Measurements from ENCODE around the gene TMEM132D.

Gene TMEM132D

DNA sequence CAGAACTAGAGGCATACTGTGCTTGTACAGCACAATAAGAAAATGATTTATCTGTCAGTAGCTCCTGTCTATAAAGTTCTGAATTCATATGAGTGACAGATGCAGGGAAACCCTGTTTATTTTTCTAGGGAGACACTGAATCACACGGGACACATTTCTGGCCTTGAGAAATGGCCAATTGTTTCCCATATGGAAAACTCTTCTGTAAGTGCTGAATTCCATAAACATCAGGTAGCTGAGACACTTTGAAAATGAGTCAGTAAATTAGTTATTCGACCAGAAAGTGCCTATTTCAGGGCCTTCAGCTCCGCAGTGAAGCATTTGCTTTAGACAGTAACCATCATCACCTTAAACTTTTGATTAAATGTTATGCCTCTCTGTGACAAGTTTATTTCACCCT, 184.4 kb downstream of the TMEM132D start:
- H3K36me3 ChIP-seq (ENCODE audit: insufficient read depth, low read depth, low read length) = no peaks in the 10 kb centered on the region
- H3K9ac ChIP-seq (ENCODE audit: low read depth, low read length) = no peak overlapping the region

GRCh38 chr12:129717438-129717837, 186.4 kb downstream of the TMEM132D start:
- Histone ChIP-seq H3K27ac (ENCODE audit: low read length) (no peak overlapping the region), H3K27me3 (ENCODE audit: insufficient read depth, low read length) (no peaks in the 10 kb centered on the region), H3K4me3 (ENCODE audit: low read length) (no peak overlapping the region), H3K9me3 (ENCODE audit: insufficient read depth, low read depth, low read length) (no peaks in the 10 kb centered on the region), H3K9ac (ENCODE audit: low read depth, low read length) (no peak overlapping the region), H3K36me3 (ENCODE audit: insufficient read depth, low read depth, low read length) (no peaks in the 10 kb centered on the region), H3K4me1 (ENCODE audit: insufficient read depth, low read length) (no peaks in the 10 kb centered on the region; the same call in 1 of the 2 replicates)

More for the DNA sequence above, 184.4 kb downstream of the TMEM132D start:
- H3K4me3 ChIP-seq (ENCODE audit: low read length) = no peak overlapping the region
- no peak overlapping the region for H3K27ac ChIP-seq (ENCODE audit: low read length)
- H3K9me3 ChIP-seq (ENCODE audit: insufficient read depth, low read depth, low read length) = no peaks in the 10 kb centered on the region
- no peaks in the 10 kb centered on the region for H3K27me3 ChIP-seq (ENCODE audit: insufficient read depth, low read length)
- no peaks in the 10 kb centered on the region; the same call in 1 of the 2 replicates for H3K4me1 ChIP-seq (ENCODE audit: insufficient read depth, low read length)

- no peak overlapping the region for H3K9ac ChIP-seq (ENCODE audit: low read depth, low read length)
- H3K9me3 ChIP-seq (ENCODE audit: insufficient read depth, low read depth, low read length) = no peaks in the 10 kb centered on the region
- H3K4me1 ChIP-seq (ENCODE audit: insufficient read depth, low read length) = no peaks in the 10 kb centered on the region; the same call in 1 of the 2 replicates
- no peaks in the 10 kb centered on the region for H3K36me3 ChIP-seq (ENCODE audit: insufficient read depth, low read depth, low read length)
- no peaks in the 10 kb centered on the region for H3K27me3 ChIP-seq (ENCODE audit: insufficient read depth, low read length)
- H3K4me3 ChIP-seq (ENCODE audit: low read length) = no peak overlapping the region
- H3K27ac ChIP-seq (ENCODE audit: low read length) = no peak overlapping the region
These were observed 187.0 kb downstream of the TMEM132D start for GRCh38 chr12:129716825-129717224.

GRCh38 chr12:129706716-129707115, 197.1 kb downstream of the TMEM132D start:
- no peaks in the 10 kb centered on the region for H3K36me3 ChIP-seq (ENCODE audit: insufficient read depth, low read depth, low read length)

GRCh38 chr12:129704232-129704830, 199.5 kb downstream of the TMEM132D start:
- Histone ChIP-seq H3K4me1 (ENCODE audit: insufficient read depth, low read length) (no peaks in the 10 kb centered on the region), H3K4me3 (ENCODE audit: low read length) (no peak overlapping the region), H3K9ac (ENCODE audit: low read depth, low read length) (no peak overlapping the region), H3K27me3 (ENCODE audit: insufficient read depth, low read length) (no peaks in the 10 kb centered on the region), H3K27ac (ENCODE audit: low read length) (no peak overlapping the region), H3K9me3 (ENCODE audit: insufficient read depth, low read depth, low read length) (peaks cover 10% of the 10 kb centered on the region; the same call in 1 of the 2 replicates), H3K36me3 (ENCODE audit: insufficient read depth, low read depth, low read length) (no peaks in the 10 kb centered on the region)

More at GRCh38 chr12:129706716-129707115, 197.1 kb downstream of the TMEM132D start:
- H3K27ac ChIP-seq (ENCODE audit: low read length) = no peak overlapping the region
- no peaks in the 10 kb centered on the region for H3K4me1 ChIP-seq (ENCODE audit: insufficient read depth, low read length)
- H3K9ac ChIP-seq (ENCODE audit: low read depth, low read length) = no peak overlapping the region
- H3K9me3 ChIP-seq (ENCODE audit: insufficient read depth, low read depth, low read length) = peaks cover 10% of the 10 kb centered on the region; the same call in 1 of the 2 replicates
- H3K4me3 ChIP-seq (ENCODE audit: low read length) = no peak overlapping the region
- no peaks in the 10 kb centered on the region for H3K27me3 ChIP-seq (ENCODE audit: insufficient read depth, low read length)

GRCh38 chr12:129701631-129702101, 202.2 kb downstream of the TMEM132D start:
- H3K27ac ChIP-seq (ENCODE audit: low read length) = no peak overlapping the region
- H3K27me3 ChIP-seq (ENCODE audit: insufficient read depth, low read length) = no peaks in the 10 kb centered on the region
- H3K4me3 ChIP-seq (ENCODE audit: low read length) = no peak overlapping the region
- H3K9ac ChIP-seq (ENCODE audit: low read depth, low read length) = no peak overlapping the region
- H3K4me1 ChIP-seq (ENCODE audit: insufficient read depth, low read length) = peaks cover 3% of the 10 kb centered on the region; the same call in 1 of the 2 replicates
- peaks cover 4% of the 10 kb centered on the region; the same call in 1 of the 2 replicates for H3K9me3 ChIP-seq (ENCODE audit: insufficient read depth, low read depth, low read length)
- H3K36me3 ChIP-seq (ENCODE audit: insufficient read depth, low read depth, low read length) = no peaks in the 10 kb centered on the region

DNA sequence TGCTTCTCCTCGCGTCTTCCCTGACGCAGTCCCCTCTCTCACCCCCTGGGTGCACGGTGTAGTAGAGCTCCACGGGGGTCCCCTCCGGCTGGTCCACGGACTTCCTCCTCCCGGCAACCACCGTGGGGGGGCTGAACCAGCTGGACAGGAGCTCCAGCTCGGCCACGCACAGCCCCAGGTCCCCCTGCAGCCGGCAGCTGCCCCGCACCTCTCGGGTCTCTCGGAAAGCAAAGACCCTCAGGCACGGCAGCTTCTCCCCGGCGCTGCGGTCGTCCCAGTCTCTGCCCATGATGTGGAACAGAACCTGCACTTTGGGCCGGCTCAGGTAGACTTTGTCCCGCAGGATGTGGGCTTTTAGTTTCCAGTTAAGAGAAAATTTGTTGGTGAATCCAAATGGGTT, 203.8 kb downstream of the TMEM132D start:
- H3K27ac ChIP-seq (ENCODE audit: low read length) = no peak overlapping the region
- H3K4me3 ChIP-seq (ENCODE audit: low read length) = no peak overlapping the region
- H3K27me3 ChIP-seq (ENCODE audit: insufficient read depth, low read length) = no peaks in the 10 kb centered on the region
- H3K36me3 ChIP-seq (ENCODE audit: insufficient read depth, low read depth, low read length) = no peaks in the 10 kb centered on the region
- H3K4me1 ChIP-seq (ENCODE audit: insufficient read depth, low read length) = peaks cover 8% of the 10 kb centered on the region; the same call in 1 of the 2 replicates
- no peak overlapping the region for H3K9ac ChIP-seq (ENCODE audit: low read depth, low read length)
- H3K9me3 ChIP-seq (ENCODE audit: insufficient read depth, low read depth, low read length) = no peaks in the 10 kb centered on the region

DNA sequence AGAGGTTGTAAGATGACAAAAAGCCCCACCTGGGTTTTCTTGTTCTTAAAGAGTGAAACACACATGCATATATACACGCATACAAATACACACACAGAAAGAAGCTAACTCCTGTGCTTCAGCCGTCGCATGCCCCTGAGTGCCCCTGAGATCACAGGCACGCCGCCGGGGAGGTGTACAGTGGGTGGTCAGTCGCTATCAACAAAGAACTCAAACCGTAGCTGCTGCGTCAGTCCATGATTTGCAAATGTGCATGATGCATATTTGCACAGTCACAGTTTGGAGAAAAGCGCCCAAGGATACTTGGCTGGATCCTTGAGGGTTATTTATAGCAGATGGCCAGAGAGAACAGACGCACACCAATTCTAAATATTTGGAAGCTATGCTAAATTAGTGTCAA, 206.9 kb downstream of the TMEM132D start:
- H3K9me3 ChIP-seq (ENCODE audit: insufficient read depth, low read depth, low read length) = no peaks in the 10 kb centered on the region
- H3K36me3 ChIP-seq (ENCODE audit: insufficient read depth, low read depth, low read length) = no peaks in the 10 kb centered on the region
- H3K27me3 ChIP-seq (ENCODE audit: insufficient read depth, low read length) = no peaks in the 10 kb centered on the region
- no peak overlapping the region for H3K4me3 ChIP-seq (ENCODE audit: low read length)
- H3K9ac ChIP-seq (ENCODE audit: low read depth, low read length) = no peak overlapping the region
- no peak overlapping the region for H3K27ac ChIP-seq (ENCODE audit: low read length)
- H3K4me1 ChIP-seq (ENCODE audit: insufficient read depth, low read length) = peaks cover 8% of the 10 kb centered on the region; the same call in 1 of the 2 replicates

DNA sequence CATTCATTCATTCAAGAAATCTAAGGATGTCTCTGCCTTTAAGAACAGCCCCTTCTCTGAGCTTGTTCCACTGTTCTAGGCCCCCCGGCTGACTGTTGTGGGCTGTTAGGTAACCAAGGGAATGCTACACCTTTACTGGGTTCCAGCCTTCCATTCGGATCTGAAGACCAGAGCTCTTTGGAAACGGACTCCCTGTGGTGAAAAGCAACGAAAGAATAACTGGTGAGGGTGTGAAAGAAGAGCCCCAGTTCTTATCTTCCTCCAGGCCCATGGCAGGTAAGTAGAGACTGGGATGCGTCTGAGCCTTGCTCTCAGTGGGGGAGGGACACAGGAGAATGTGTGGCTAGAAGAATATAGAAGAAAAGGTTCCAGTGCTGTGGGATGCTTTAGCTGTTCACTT, 207.4 kb downstream of the TMEM132D start:
- Histone ChIP-seq H3K9ac (ENCODE audit: low read depth, low read length) (no peak overlapping the region), H3K4me1 (ENCODE audit: insufficient read depth, low read length) (peaks cover 8% of the 10 kb centered on the region; the same call in 1 of the 2 replicates), H3K4me3 (ENCODE audit: low read length) (no peak overlapping the region), H3K9me3 (ENCODE audit: insufficient read depth, low read depth, low read length) (peaks cover 1% of the 10 kb centered on the region; the same call in 1 of the 2 replicates), H3K27ac (ENCODE audit: low read length) (no peak overlapping the region), H3K27me3 (ENCODE audit: insufficient read depth, low read length) (no peaks in the 10 kb centered on the region), H3K36me3 (ENCODE audit: insufficient read depth, low read depth, low read length) (no peaks in the 10 kb centered on the region)

DNA sequence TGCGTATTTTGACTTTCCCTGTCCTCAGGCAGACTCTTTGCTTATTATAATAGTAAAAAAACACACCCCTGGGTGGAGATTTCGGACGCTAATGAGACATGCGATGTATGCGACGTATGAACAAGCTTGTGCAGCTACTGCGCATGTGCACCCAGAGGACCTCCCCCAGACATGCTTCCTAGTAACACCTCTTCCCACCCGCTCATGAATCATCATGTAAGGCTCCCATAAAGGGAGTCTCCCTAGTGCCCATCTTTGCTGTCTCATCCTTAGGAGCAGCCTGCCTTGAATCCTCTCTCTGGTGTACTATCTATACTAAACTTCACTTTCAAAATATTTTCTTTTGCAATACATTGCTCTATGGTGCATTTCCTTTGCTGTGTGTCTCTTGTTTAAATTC, 210.1 kb downstream of the TMEM132D start:
- Histone ChIP-seq H3K27me3 (ENCODE audit: insufficient read depth, low read length) (no peaks in the 10 kb centered on the region), H3K27ac (ENCODE audit: low read length) (no peak overlapping the region), H3K9ac (ENCODE audit: low read depth, low read length) (no peak overlapping the region), H3K4me1 (ENCODE audit: insufficient read depth, low read length) (peaks cover 8% of the 10 kb centered on the region; the same call in 1 of the 2 replicates), H3K9me3 (ENCODE audit: insufficient read depth, low read depth, low read length) (peaks cover 25% of the 10 kb centered on the region), H3K4me3 (ENCODE audit: low read length) (no peak overlapping the region), H3K36me3 (ENCODE audit: insufficient read depth, low read depth, low read length) (no peaks in the 10 kb centered on the region)

- H3K27ac ChIP-seq (ENCODE audit: low read length) = no peak overlapping the region
- H3K36me3 ChIP-seq (ENCODE audit: insufficient read depth, low read depth, low read length) = no peaks in the 10 kb centered on the region; the same call in 1 of the 2 replicates
- H3K4me3 ChIP-seq (ENCODE audit: low read length) = no peak overlapping the region
- H3K9ac ChIP-seq (ENCODE audit: low read depth, low read length) = no peak overlapping the region
- no peaks in the 10 kb centered on the region for H3K27me3 ChIP-seq (ENCODE audit: insufficient read depth, low read length)
- H3K4me1 ChIP-seq (ENCODE audit: insufficient read depth, low read length) = no peaks in the 10 kb centered on the region
- H3K9me3 ChIP-seq (ENCODE audit: insufficient read depth, low read depth, low read length) = peaks cover 56% of the 10 kb centered on the region
These were observed 216.1 kb downstream of the TMEM132D start for GRCh38 chr12:129687731-129688130.

GRCh38 chr12:129681830-129682229, 222.0 kb downstream of the TMEM132D start:
- H3K36me3 ChIP-seq (ENCODE audit: insufficient read depth, low read depth, low read length) = no peaks in the 10 kb centered on the region; the same call in none of the 2 replicates
- H3K27ac ChIP-seq (ENCODE audit: low read length) = no peak overlapping the region
- no peak overlapping the region for H3K4me3 ChIP-seq (ENCODE audit: low read length)
- H3K9ac ChIP-seq (ENCODE audit: low read depth, low read length) = no peak overlapping the region
- H3K4me1 ChIP-seq (ENCODE audit: insufficient read depth, low read length) = no peaks in the 10 kb centered on the region
- H3K27me3 ChIP-seq (ENCODE audit: insufficient read depth, low read length) = no peaks in the 10 kb centered on the region
- peaks cover 47% of the 10 kb centered on the region for H3K9me3 ChIP-seq (ENCODE audit: insufficient read depth, low read depth, low read length)
